Prostate gland (tissue), 2 donors: Measurements from ENCODE around the gene SLC39A12. TPM values are rescaled to one million over a fixed set of nuclear protein-coding genes. Genes with fewer than 3 reads are reported as not detected.
A peak's percentile ranks its signal among the peaks of the same experiment; 100 is the strongest.

Experiments used
- DNase-seq: peaks from one replicate; pipeline ENCODE4 v3.0.0-alpha.2; 2019; ENCODE audit warnings: low spot score
- H3K27ac ChIP-seq, 2 donors: fragments of 200-600 bp; sonication (generic); 2 replicates each; pipeline ENCODE4 v1.5.1; 2017 to 2019
- H3K27me3 ChIP-seq: fragments of 200-600 bp; sonication (generic); replicated peaks from 2 replicates; pipeline ENCODE4 v1.5.1; 2019; ENCODE audit not compliant: insufficient read depth
- H3K36me3 ChIP-seq, 2 donors: fragments of 200-600 bp; sonication (generic); 1 replicate in 1 of 2; 2 replicates in 1 of 2; pipeline versions ENCODE4 v1.5.1 to v1.8.1; 2017 to 2019
- H3K4me1 ChIP-seq: fragments of 200-600 bp; sonication (generic); replicated peaks from 2 replicates; pipeline ENCODE4 v1.5.1; 2019
- H3K4me3 ChIP-seq, 2 donors: fragments of 200-600 bp; sonication (generic); 2 replicates each; pipeline ENCODE4 v1.5.1; 2017 to 2019
- H3K9me3 ChIP-seq: fragments of 200-600 bp; sonication (generic); 2 replicates; pipeline ENCODE4 v1.5.1; 2017
- POLR2A ChIP-seq: fragments of 450-650 bp; IDR thresholded peaks from one replicate; pipeline ENCODE4 v1.6.1; 2016; ENCODE audit warnings: antibody characterized with exemption, mild to moderate bottlenecking
- POLR2AphosphoS5 ChIP-seq: sonication (generic); formaldehyde crosslinking; IDR thresholded peaks from one replicate; pipeline ENCODE4 v1.6.1; 2017; ENCODE audit warnings: antibody characterized with exemption
- WGBS: methylation state at CpG from one replicate; pipeline ENCODE4 v1.1.5; 2018; 5-methylcytosine and 5-hydroxymethylcytosine counted together
- intact Hi-C: fragments of 100-400 bp; cut with DNase I; formaldehyde crosslinking; loops from one replicate; pipeline ENCODE4 v1.14.2; 2022
- total RNA-seq, 2 donors: library from RNA; depleted of rRNA; stranded (reverse); fragments of >200 nt; gene quantifications; one replicate each; pipeline ENCODE4 v1.1.0, GENCODE V29; 2016
- TF ChIP-seq, protein P1 (sequence below), 4 experiments: fragments of 200-600 bp in 2 of 4; fragments of 450-650 bp in 2 of 4; sonication (generic) in 2 of 4; IDR thresholded peaks; 1 replicate in 3 of 4; 2 replicates in 1 of 4; pipeline ENCODE4 v1.5.1; 2016 to 2019; ENCODE audit warnings: antibody characterized with exemption in 4 of 4, mild to moderate bottlenecking in 2 of 4, moderate library complexity in 2 of 4

Gene SLC39A12
- total RNA-seq, 2 donors from 2014 or later: not detected

DNA sequence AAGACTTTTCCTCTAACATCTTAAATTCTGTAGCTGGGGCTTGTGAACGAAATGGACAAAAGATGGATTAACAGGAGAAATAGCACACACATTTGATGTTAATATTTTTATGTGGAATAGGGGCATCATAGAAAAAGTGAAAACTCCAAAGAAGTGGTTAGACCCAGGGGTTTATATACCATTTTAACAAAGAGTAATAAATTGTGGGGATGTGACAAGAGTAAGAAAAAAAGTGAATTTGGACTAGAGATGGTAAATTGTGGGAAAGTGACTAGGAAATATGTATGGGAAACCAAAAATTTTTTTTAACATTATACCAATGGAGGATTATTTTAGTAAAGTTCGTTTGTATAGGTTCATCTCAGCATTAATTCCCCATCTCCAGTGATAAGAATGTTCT lies 8.2 kb downstream of the SLC39A12 start:
- no peaks in the 10 kb centered on the region for H3K27me3 ChIP-seq
- H3K4me3 ChIP-seq: no peak overlapping the region
- H3K4me1 ChIP-seq: no peaks in the 10 kb centered on the region
- 81% methylated on average over 2 of the region's 2 CpGs for WGBS
- no peak for TF ChIP-seq POLR2AphosphoS5
- no peak for TF ChIP-seq POLR2A
- TF ChIP-seq, protein P1, sequence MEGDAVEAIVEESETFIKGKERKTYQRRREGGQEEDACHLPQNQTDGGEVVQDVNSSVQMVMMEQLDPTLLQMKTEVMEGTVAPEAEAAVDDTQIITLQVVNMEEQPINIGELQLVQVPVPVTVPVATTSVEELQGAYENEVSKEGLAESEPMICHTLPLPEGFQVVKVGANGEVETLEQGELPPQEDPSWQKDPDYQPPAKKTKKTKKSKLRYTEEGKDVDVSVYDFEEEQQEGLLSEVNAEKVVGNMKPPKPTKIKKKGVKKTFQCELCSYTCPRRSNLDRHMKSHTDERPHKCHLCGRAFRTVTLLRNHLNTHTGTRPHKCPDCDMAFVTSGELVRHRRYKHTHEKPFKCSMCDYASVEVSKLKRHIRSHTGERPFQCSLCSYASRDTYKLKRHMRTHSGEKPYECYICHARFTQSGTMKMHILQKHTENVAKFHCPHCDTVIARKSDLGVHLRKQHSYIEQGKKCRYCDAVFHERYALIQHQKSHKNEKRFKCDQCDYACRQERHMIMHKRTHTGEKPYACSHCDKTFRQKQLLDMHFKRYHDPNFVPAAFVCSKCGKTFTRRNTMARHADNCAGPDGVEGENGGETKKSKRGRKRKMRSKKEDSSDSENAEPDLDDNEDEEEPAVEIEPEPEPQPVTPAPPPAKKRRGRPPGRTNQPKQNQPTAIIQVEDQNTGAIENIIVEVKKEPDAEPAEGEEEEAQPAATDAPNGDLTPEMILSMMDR (IDR thresholded peaks at IDR 0.05): no peak
- intact Hi-C loops: no loop called here
- H3K9me3 ChIP-seq: no peaks in the 10 kb centered on the region
- DNase-seq: no peak
- H3K36me3 ChIP-seq: no peaks in the 10 kb centered on the region
- no peak overlapping the region for H3K27ac ChIP-seq

DNA sequence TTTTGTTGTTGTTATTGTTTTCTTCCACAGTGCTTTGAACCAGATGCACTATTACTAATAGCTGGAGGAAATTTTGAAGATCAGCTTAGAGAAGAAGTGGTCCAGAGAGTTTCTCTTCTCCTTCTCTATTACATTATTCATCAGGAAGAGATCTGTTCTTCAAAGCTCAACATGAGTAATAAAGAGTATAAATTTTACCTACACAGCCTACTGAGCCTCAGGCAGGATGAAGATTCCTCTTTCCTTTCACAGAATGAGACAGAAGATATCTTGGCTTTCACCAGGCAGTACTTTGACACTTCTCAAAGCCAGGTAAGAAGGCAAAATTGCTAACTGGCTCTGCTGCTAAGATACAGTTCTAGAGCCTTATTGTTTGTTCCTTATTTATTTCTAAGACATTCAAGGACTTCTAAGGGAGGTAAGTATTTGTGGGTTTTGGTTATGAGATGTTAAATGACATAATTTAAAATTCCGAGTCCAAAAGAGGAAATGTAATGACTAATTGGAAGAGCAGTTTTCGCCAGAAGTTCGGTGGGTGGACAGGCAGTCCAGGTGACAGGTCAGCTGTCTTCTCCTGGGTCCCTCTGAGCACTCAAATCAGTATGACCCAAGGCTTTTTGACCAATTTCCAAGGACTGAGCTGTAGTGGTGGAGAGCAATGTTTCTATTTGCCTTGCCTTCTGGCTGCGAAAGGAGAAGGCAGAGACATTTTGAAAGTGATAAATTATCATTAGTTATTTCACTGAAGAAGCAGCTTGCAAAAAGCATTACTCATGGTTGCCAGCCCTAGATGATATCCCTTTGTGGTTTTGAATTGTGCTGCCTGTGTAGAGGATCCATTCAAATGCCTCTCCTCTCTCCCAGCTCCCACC lies 10.1 kb downstream of the SLC39A12 start:
- no peak overlapping the region for H3K4me3 ChIP-seq
- H3K27me3 ChIP-seq: no peaks in the 10 kb centered on the region
- intact Hi-C loops: no loop called here
- no peak for TF ChIP-seq POLR2AphosphoS5
- no peak for TF ChIP-seq POLR2A
- TF ChIP-seq, protein P1 (IDR thresholded peaks at IDR 0.05): no peak
- H3K27ac ChIP-seq: no peak overlapping the region
- no peaks in the 10 kb centered on the region for H3K4me1 ChIP-seq
- WGBS: 82% methylated on average over 4 of the region's 4 CpGs
- no peaks in the 10 kb centered on the region for H3K36me3 ChIP-seq
- no peaks in the 10 kb centered on the region for H3K9me3 ChIP-seq
- DNase-seq: no peak

DNA sequence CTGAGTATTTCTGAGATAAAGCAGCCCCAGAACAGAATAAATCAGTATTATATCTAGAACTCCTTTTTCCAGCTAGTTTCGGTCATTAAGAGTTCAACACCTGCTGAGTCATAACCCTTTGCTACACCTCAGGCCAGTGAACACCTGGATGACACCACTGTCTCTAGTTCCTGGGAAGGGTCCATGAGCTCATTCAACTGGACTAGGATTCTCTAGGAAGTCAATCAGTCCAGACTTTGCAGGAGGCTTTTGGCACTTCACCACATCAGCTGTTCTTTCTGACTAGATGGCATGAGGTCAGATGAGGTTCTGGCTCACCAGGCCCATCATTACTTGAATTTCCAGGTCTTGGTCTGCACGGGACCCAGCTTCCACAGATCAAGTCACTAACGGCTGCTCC lies 11.7 kb downstream of the SLC39A12 start:
- DNase-seq: no peak
- Histone ChIP-seq H3K27ac (no peak overlapping the region), H3K9me3 (no peaks in the 10 kb centered on the region), H3K4me3 (no peak overlapping the region), H3K36me3 (no peaks in the 10 kb centered on the region), H3K27me3 (no peaks in the 10 kb centered on the region), H3K4me1 (no peaks in the 10 kb centered on the region)
- TF ChIP-seq POLR2AphosphoS5: no peak
- TF ChIP-seq, protein P1 (IDR thresholded peaks at IDR 0.05): no peak
- no peak for TF ChIP-seq POLR2A
- WGBS: 97% methylated on average over 3 of the region's 3 CpGs
- intact Hi-C loops: no loop called here

DNA sequence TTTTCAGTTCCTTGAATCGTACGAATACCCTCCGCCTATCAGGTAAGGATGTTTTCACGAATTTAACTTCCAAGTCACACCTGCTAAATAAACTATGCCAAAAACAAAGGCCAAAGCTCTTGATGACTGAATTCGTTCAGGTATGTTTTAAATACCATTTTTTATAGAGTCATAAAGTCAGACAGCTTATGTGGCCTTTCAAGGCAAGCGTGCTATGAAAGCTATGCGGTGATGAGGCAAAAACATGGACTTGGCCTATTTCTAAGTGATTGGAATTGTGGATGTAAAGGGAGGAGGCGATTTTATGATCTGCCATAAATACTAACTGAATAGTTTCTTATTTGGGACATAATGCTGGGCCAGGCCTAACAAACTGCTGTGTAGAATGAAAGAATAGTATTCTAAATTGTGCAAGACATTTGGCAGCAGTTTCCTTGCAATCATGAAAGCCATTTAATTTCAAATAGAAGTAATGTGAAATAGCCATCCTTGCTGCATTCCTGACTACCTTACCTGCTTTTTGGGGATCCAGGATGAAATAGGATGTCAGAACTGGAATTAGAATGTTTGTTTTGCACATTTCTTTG lies 14.0 kb downstream of the SLC39A12 start:
- Histone ChIP-seq H3K4me1 (no peaks in the 10 kb centered on the region), H3K4me3 (no peak overlapping the region), H3K9me3 (no peaks in the 10 kb centered on the region), H3K27me3 (no peaks in the 10 kb centered on the region), H3K27ac (no peak overlapping the region), H3K36me3 (no peaks in the 10 kb centered on the region)
- intact Hi-C loops: no loop called here
- 35% methylated on average over 8 of the region's 8 CpGs for WGBS
- no peak for DNase-seq
- TF ChIP-seq POLR2AphosphoS5 (peak; percentile 9), POLR2A (no peak)

DNA sequence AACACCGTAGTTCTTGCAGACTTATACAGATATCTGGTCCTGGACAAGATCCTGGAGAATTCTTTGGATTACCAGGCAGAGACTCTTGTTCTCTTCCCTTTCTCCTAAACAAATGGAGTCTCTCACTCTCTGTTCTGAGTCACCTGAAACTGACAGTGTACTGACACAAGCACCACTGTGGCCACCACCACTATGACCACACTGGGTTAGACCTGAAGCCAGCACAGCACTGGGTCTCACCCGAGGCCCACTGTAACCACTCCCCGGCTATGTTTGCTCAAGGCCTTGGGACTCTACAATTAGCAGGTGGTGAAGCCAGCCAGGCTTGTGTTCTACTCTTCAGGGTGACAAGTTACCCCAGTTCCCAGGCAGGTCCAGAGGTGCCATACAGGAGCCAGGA lies 22.8 kb downstream of the SLC39A12 start:
- no peak for DNase-seq
- Histone ChIP-seq H3K9me3 (no peaks in the 10 kb centered on the region), H3K27ac (no peak overlapping the region), H3K4me3 (no peak overlapping the region), H3K36me3 (no peaks in the 10 kb centered on the region), H3K4me1 (no peaks in the 10 kb centered on the region), H3K27me3 (no peaks in the 10 kb centered on the region)
- TF ChIP-seq POLR2A (no peak), POLR2AphosphoS5 (no peak)
- TF ChIP-seq, protein P1 (IDR thresholded peaks at IDR 0.05): no peak
- 87% methylated on average over 3 of the region's 3 CpGs for WGBS
- intact Hi-C loops: no loop called here
